ENCODE measurements around the gene ZNF316.
"Not testable (repeated sequence)": the region's sequence is repeated elsewhere in the genome, so short reads cannot be mapped to it uniquely, and the experiment has no call there.

Gene ZNF316

GRCh38 chr7:6654113-6654841 lies 17.2 kb downstream of the ZNF316 start:
- Histone ChIP-seq H3K27ac (ENCODE audit: low read depth, low read length) (no peak overlapping the region), H2AFZ (ENCODE audit: low read length, unreplicated experiment) (no peak overlapping the region), H3K36me3 (ENCODE audit: insufficient read depth, low read length) (peaks cover 30% of the 10 kb centered on the region; the same call in 1 of the 2 replicates), H3K4me1 (ENCODE audit: control insufficient read depth, insufficient read depth, low read length, unreplicated experiment) (no peaks in the 10 kb centered on the region), H3K27me3 (ENCODE audit: insufficient read depth, low read length) (no peaks in the 10 kb centered on the region), H3K4me3 (ENCODE audit: low read depth, low read length) (no peak overlapping the region), H3K79me2 (ENCODE audit: control insufficient read depth, insufficient read depth, low read length, unreplicated experiment) (no peaks in the 10 kb centered on the region)

GRCh38 chr7:6654842-6655610 lies 17.9 kb downstream of the ZNF316 start:
- Histone ChIP-seq H2AFZ (ENCODE audit: low read length, unreplicated experiment) (no peak overlapping the region), H3K27me3 (ENCODE audit: insufficient read depth, low read length) (no peaks in the 10 kb centered on the region), H3K36me3 (ENCODE audit: insufficient read depth, low read length) (peaks cover 30% of the 10 kb centered on the region; the same call in 1 of the 2 replicates), H3K4me3 (ENCODE audit: low read depth, low read length) (no peak overlapping the region), H3K27ac (ENCODE audit: low read depth, low read length) (no peak overlapping the region), H3K4me1 (ENCODE audit: control insufficient read depth, insufficient read depth, low read length, unreplicated experiment) (no peaks in the 10 kb centered on the region), H3K79me2 (ENCODE audit: control insufficient read depth, insufficient read depth, low read length, unreplicated experiment) (no peaks in the 10 kb centered on the region)

- Histone ChIP-seq H3K36me3 (ENCODE audit: insufficient read depth, low read length) (peaks cover 22% of the 10 kb centered on the region; the same call in 1 of the 2 replicates), H3K27ac (ENCODE audit: low read depth, low read length) (no peak overlapping the region), H3K27me3 (ENCODE audit: insufficient read depth, low read length) (no peaks in the 10 kb centered on the region), H3K4me3 (ENCODE audit: low read depth, low read length) (no peak overlapping the region), H3K4me1 (ENCODE audit: control insufficient read depth, insufficient read depth, low read length, unreplicated experiment) (no peaks in the 10 kb centered on the region), H2AFZ (ENCODE audit: low read length, unreplicated experiment) (no peak overlapping the region), H3K79me2 (ENCODE audit: control insufficient read depth, insufficient read depth, low read length, unreplicated experiment) (no peaks in the 10 kb centered on the region)
These were observed 18.7 kb downstream of the ZNF316 start for GRCh38 chr7:6655636-6656385.

- Histone ChIP-seq H3K79me2 (ENCODE audit: control insufficient read depth, insufficient read depth, low read length, unreplicated experiment) (no peaks in the 10 kb centered on the region), H3K4me3 (ENCODE audit: low read depth, low read length) (no peak overlapping the region), H3K4me1 (ENCODE audit: control insufficient read depth, insufficient read depth, low read length, unreplicated experiment) (no peaks in the 10 kb centered on the region), H3K36me3 (ENCODE audit: insufficient read depth, low read length) (peaks cover 21% of the 10 kb centered on the region; the same call in 1 of the 2 replicates), H3K27me3 (ENCODE audit: insufficient read depth, low read length) (no peaks in the 10 kb centered on the region), H2AFZ (ENCODE audit: low read length, unreplicated experiment) (no peak overlapping the region), H3K27ac (ENCODE audit: low read depth, low read length) (no peak overlapping the region)
These were observed 19.3 kb downstream of the ZNF316 start for GRCh38 chr7:6656413-6656812.

- Histone ChIP-seq H2AFZ (ENCODE audit: low read length, unreplicated experiment) (no peak overlapping the region), H3K36me3 (ENCODE audit: insufficient read depth, low read length) (peaks cover 8% of the 10 kb centered on the region; the same call in 1 of the 2 replicates), H3K27me3 (ENCODE audit: insufficient read depth, low read length) (peaks cover 7% of the 10 kb centered on the region; the same call in 1 of the 2 replicates), H3K27ac (ENCODE audit: low read depth, low read length) (no peak overlapping the region), H3K79me2 (ENCODE audit: control insufficient read depth, insufficient read depth, low read length, unreplicated experiment) (no peaks in the 10 kb centered on the region), H3K4me3 (ENCODE audit: low read depth, low read length) (no peak overlapping the region), H3K4me1 (ENCODE audit: control insufficient read depth, insufficient read depth, low read length, unreplicated experiment) (no peaks in the 10 kb centered on the region)
These were observed 21.7 kb downstream of the ZNF316 start for GRCh38 chr7:6658618-6659345.

GRCh38 chr7:6670851-6671250 lies 33.7 kb downstream of the ZNF316 start:
- not testable (repeated sequence) for H3K27me3 ChIP-seq (ENCODE audit: insufficient read depth, low read length); H3K4me3 ChIP-seq (ENCODE audit: low read depth, low read length); H3K36me3 ChIP-seq (ENCODE audit: insufficient read depth, low read length); H3K27ac ChIP-seq (ENCODE audit: low read depth, low read length); H2AFZ ChIP-seq (ENCODE audit: low read length, unreplicated experiment); H3K4me1 ChIP-seq (ENCODE audit: control insufficient read depth, insufficient read depth, low read length, unreplicated experiment); H3K79me2 ChIP-seq (ENCODE audit: control insufficient read depth, insufficient read depth, low read length, unreplicated experiment)

- H3K36me3 ChIP-seq (ENCODE audit: insufficient read depth, low read length): no peaks in the 10 kb centered on the region
- no peak overlapping the region for H3K4me3 ChIP-seq (ENCODE audit: low read depth, low read length)
- H3K27ac ChIP-seq (ENCODE audit: low read depth, low read length): no peak overlapping the region
- H2AFZ ChIP-seq (ENCODE audit: low read length, unreplicated experiment): no peak overlapping the region
- H3K4me1 ChIP-seq (ENCODE audit: control insufficient read depth, insufficient read depth, low read length, unreplicated experiment): no peaks in the 10 kb centered on the region
- H3K79me2 ChIP-seq (ENCODE audit: control insufficient read depth, insufficient read depth, low read length, unreplicated experiment): no peaks in the 10 kb centered on the region
- H3K27me3 ChIP-seq (ENCODE audit: insufficient read depth, low read length): no peaks in the 10 kb centered on the region
These were observed 38.8 kb downstream of the ZNF316 start for GRCh38 chr7:6675807-6676405.

- 0 out of 2 replicates have a peak, but pooled peaks cover 3% of the 10 kb centered on the region for H3K36me3 ChIP-seq (ENCODE audit: insufficient read depth, low read length)
- H3K79me2 ChIP-seq (ENCODE audit: control insufficient read depth, insufficient read depth, low read length, unreplicated experiment): no peaks in the 10 kb centered on the region
- no peak overlapping the region for H2AFZ ChIP-seq (ENCODE audit: low read length, unreplicated experiment)
- H3K27ac ChIP-seq (ENCODE audit: low read depth, low read length): no peak overlapping the region
- H3K4me3 ChIP-seq (ENCODE audit: low read depth, low read length): no peak overlapping the region
- no peaks in the 10 kb centered on the region for H3K27me3 ChIP-seq (ENCODE audit: insufficient read depth, low read length)
- H3K4me1 ChIP-seq (ENCODE audit: control insufficient read depth, insufficient read depth, low read length, unreplicated experiment): no peaks in the 10 kb centered on the region
These were observed 43.0 kb downstream of the ZNF316 start for GRCh38 chr7:6680146-6680545.

- Histone ChIP-seq H3K36me3 (ENCODE audit: insufficient read depth, low read length) (peaks cover 99% of the 10 kb centered on the region), H2AFZ (ENCODE audit: low read length, unreplicated experiment) (no peak overlapping the region), H3K4me1 (ENCODE audit: control insufficient read depth, insufficient read depth, low read length, unreplicated experiment) (no peaks in the 10 kb centered on the region), H3K27me3 (ENCODE audit: insufficient read depth, low read length) (no peaks in the 10 kb centered on the region), H3K79me2 (ENCODE audit: control insufficient read depth, insufficient read depth, low read length, unreplicated experiment) (no peaks in the 10 kb centered on the region), H3K27ac (ENCODE audit: low read depth, low read length) (no peak overlapping the region), H3K4me3 (ENCODE audit: low read depth, low read length) (no peak overlapping the region)
These were observed 54.0 kb downstream of the ZNF316 start for GRCh38 chr7:6691103-6691502.

GRCh38 chr7:6691609-6692106 lies 54.5 kb downstream of the ZNF316 start:
- H3K36me3 ChIP-seq (ENCODE audit: insufficient read depth, low read length): peaks cover 99% of the 10 kb centered on the region
- H3K27me3 ChIP-seq (ENCODE audit: insufficient read depth, low read length): no peaks in the 10 kb centered on the region
- H3K4me1 ChIP-seq (ENCODE audit: control insufficient read depth, insufficient read depth, low read length, unreplicated experiment): no peaks in the 10 kb centered on the region
- no peaks in the 10 kb centered on the region for H3K79me2 ChIP-seq (ENCODE audit: control insufficient read depth, insufficient read depth, low read length, unreplicated experiment)
- no peak overlapping the region for H2AFZ ChIP-seq (ENCODE audit: low read length, unreplicated experiment)
- H3K4me3 ChIP-seq (ENCODE audit: low read depth, low read length): no peak overlapping the region
- H3K27ac ChIP-seq (ENCODE audit: low read depth, low read length): no peak overlapping the region
